Omental fat pad (tissue), 4 donors: Measurements from ENCODE around the gene GMDS. TPM values are rescaled to one million over a fixed set of nuclear protein-coding genes. Genes with fewer than 3 reads are reported as not detected.

Experiments
- ATAC-seq: fragments of 150-250 bp; one replicate; pipeline ENCODE4 v1.9.1; 2016; ENCODE audit warnings: mild to moderate bottlenecking, moderate library complexity; ENCODE audit not compliant: low FRiP score
- DNase-seq: peaks from one replicate; pipeline ENCODE4 v3.0.0-alpha.2; 2019; ENCODE audit warnings: low spot score
- CTCF ChIP-seq, 3 donors: fragments of 450-650 bp; IDR thresholded peaks; one replicate each; pipeline ENCODE4 v1.5.1; 2016 to 2017; ENCODE audit warnings: antibody characterized with exemption in 3 of 3, mild to moderate bottlenecking in 3 of 3, moderate library complexity in 2 of 3
- total RNA-seq, 4 donors: library from RNA; depleted of rRNA; stranded (reverse); fragments of >200 nt; gene quantifications; one replicate each; pipeline ENCODE4 v1.1.0, GENCODE V29; 2016

GMDS gene
- total RNA-seq, 4 donors from 2014 or later: 5.6 to 20.6 (median 10.7) TPM

- no peak for ATAC-seq
- TF ChIP-seq CTCF (IDR thresholded peaks at IDR 0.05): no peak
- DNase-seq: no peak
These were observed 496.4 kb downstream of the GMDS start for GRCh38 chr6:1749041-1749440.

- TF ChIP-seq CTCF (IDR thresholded peaks at IDR 0.05): no peak
- DNase-seq: no peak
- no peak for ATAC-seq
These were observed 497.9 kb downstream of the GMDS start for GRCh38 chr6:1747531-1747930.

- no peak for TF ChIP-seq CTCF (IDR thresholded peaks at IDR 0.05)
- no peak for DNase-seq
- ATAC-seq: no peak
These were observed 498.4 kb downstream of the GMDS start for GRCh38 chr6:1747003-1747402.

GRCh38 chr6:1745814-1746213 is 499.6 kb downstream of the GMDS start:
- ATAC-seq (no peak), DNase-seq (no peak)
- TF ChIP-seq CTCF (IDR thresholded peaks at IDR 0.05): no peak

- no peak for ATAC-seq
- no peak for TF ChIP-seq CTCF (IDR thresholded peaks at IDR 0.05)
- no peak for DNase-seq
These were observed 500.9 kb downstream of the GMDS start for GRCh38 chr6:1744543-1744942.

- no peak for DNase-seq
- no peak for TF ChIP-seq CTCF (IDR thresholded peaks at IDR 0.05)
- no peak for ATAC-seq
These were observed 505.7 kb downstream of the GMDS start for GRCh38 chr6:1739680-1740079.

- DNase-seq (no peak), ATAC-seq (no peak)
- no peak for TF ChIP-seq CTCF (IDR thresholded peaks at IDR 0.05)
These were observed 506.2 kb downstream of the GMDS start for GRCh38 chr6:1739220-1739619.
